OCI-LY7 (cell line): ENCODE measurements around the gene RFPL3. TPM values are rescaled to one million over a fixed set of nuclear protein-coding genes. Genes with fewer than 3 reads are reported as not detected.

Source experiments
- BruUV-seq: library from RNA; stranded (reverse); fragments of 400-500 nt; replicated peaks from 2 replicates; lab custom pipeline; 2021; lab: Mats Ljungman, UMichigan
- CTCF ChIA-PET: fragments of 300-600 bp; sonication (Branson Sonifier 250); formaldehyde crosslinking; loops from one replicate; lab custom pipeline; 2022; ENCODE audit warnings: antibody characterized with exemption; ENCODE audit not compliant: unreplicated experiment; lab: Charles Lee
- POLR2A ChIA-PET: fragments of 300-600 bp; sonication (Branson Sonifier 250); formaldehyde crosslinking; loops from one replicate; lab custom pipeline; 2022; ENCODE audit warnings: antibody characterized with exemption; lab: Charles Lee
- DNase-seq: peaks from one replicate; pipeline ENCODE4 v3.0.0-alpha.2; 2015; ENCODE audit warnings: low spot score
- H2AFZ ChIP-seq: fragments of 200-600 bp; sonication (generic), shearing (Covaris generic); 2 replicates; pipeline ENCODE4 v1.6.1; 2014; ENCODE audit warnings: mild to moderate bottlenecking, antibody characterized with exemption, low read length, moderate library complexity
- H3K27ac ChIP-seq: fragments of 200-600 bp; sonication (generic); 2 replicates; pipeline ENCODE4 v1.5.1; 2014; ENCODE audit warnings: mixed run types, low read depth, mild to moderate bottlenecking, moderate library complexity, low read length, inconsistent platforms; ENCODE audit not compliant: poor library complexity, severe bottlenecking
- H3K36me3 ChIP-seq: fragments of 200-600 bp; sonication (generic); 2 replicates; pipeline ENCODE4 v1.6.1; 2014; ENCODE audit warnings: mild to moderate bottlenecking, antibody characterized with exemption, low read length, moderate library complexity, mixed read lengths; ENCODE audit not compliant: insufficient read depth
- H3K4me1 ChIP-seq: fragments of 200-600 bp; sonication (generic); 2 replicates; pipeline ENCODE4 v1.5.1; 2014; ENCODE audit warnings: mild to moderate bottlenecking, low read length; ENCODE audit not compliant: insufficient read depth, poor library complexity, severe bottlenecking
- H3K4me2 ChIP-seq: fragments of 200-600 bp; sonication (generic); 2 replicates; pipeline ENCODE4 v1.6.1; 2014; ENCODE audit warnings: mild to moderate bottlenecking, low read length
- H3K4me3 ChIP-seq: fragments of 200-600 bp; sonication (generic); 2 replicates; pipeline ENCODE4 v1.5.1; 2014; ENCODE audit warnings: mild to moderate bottlenecking, low read depth, low read length; ENCODE audit not compliant: poor library complexity, severe bottlenecking
- H3K79me2 ChIP-seq: fragments of 200-600 bp; sonication (generic); 2 replicates; pipeline ENCODE4 v1.6.1; 2016; ENCODE audit warnings: low read depth, mild to moderate bottlenecking, low read length, moderate library complexity, mixed read lengths; ENCODE audit not compliant: insufficient read depth
- H3K9me2 ChIP-seq: fragments of 200-600 bp; sonication (generic); 2 replicates; pipeline ENCODE4 v1.6.1; 2016; ENCODE audit warnings: mild to moderate bottlenecking, low read length, mixed read lengths; ENCODE audit not compliant: insufficient read depth
- H3K9me3 ChIP-seq: fragments of 200-600 bp; sonication (generic); 2 replicates; pipeline ENCODE4 v1.6.1; 2014; ENCODE audit warnings: mild to moderate bottlenecking, mixed run types, low read length, mixed read lengths
- H4K20me1 ChIP-seq: fragments of 200-600 bp; sonication (generic); 2 replicates; pipeline ENCODE4 v1.6.1; 2014; ENCODE audit warnings: mild to moderate bottlenecking, antibody characterized with exemption, low read length, moderate library complexity, mixed read lengths; ENCODE audit not compliant: insufficient read depth
- CTCF ChIP-seq: fragments of 200-600 bp; sonication (generic); conservative IDR thresholded peaks from 2 replicates; pipeline ENCODE4 v1.5.1; 2014; ENCODE audit warnings: mild to moderate bottlenecking, antibody characterized with exemption, low read length, moderate library complexity, mixed read lengths
- EZH2phosphoT487 ChIP-seq: fragments of 200-600 bp; sonication (generic); IDR thresholded peaks from 2 replicates; pipeline ENCODE4 v1.6.1; 2018; ENCODE audit warnings: low read depth, borderline replicate concordance, mild to moderate bottlenecking, mixed run types, antibody characterized with exemption, low read length, moderate library complexity, mixed read lengths
- intact Hi-C: fragments of 100-400 bp; cut with micrococcal nuclease; formaldehyde crosslinking; loops from one replicate; pipeline ENCODE4 v1.10.0; 2022; ENCODE audit not compliant: unreplicated experiment
- total RNA-seq, 2 experiments: library from RNA; depleted of rRNA in 1 of 2; stranded (reverse); fragments of >200 nt in 1 of 2; shearing (Covaris generic) in 1 of 2; gene quantifications; 2 replicates each; pipeline ENCODE4 v1.2.3, GENCODE V29; 2014 to 2022

The RFPL3 gene
- total RNA-seq, 2 experiments from 2014 or later = not detected

DNA sequence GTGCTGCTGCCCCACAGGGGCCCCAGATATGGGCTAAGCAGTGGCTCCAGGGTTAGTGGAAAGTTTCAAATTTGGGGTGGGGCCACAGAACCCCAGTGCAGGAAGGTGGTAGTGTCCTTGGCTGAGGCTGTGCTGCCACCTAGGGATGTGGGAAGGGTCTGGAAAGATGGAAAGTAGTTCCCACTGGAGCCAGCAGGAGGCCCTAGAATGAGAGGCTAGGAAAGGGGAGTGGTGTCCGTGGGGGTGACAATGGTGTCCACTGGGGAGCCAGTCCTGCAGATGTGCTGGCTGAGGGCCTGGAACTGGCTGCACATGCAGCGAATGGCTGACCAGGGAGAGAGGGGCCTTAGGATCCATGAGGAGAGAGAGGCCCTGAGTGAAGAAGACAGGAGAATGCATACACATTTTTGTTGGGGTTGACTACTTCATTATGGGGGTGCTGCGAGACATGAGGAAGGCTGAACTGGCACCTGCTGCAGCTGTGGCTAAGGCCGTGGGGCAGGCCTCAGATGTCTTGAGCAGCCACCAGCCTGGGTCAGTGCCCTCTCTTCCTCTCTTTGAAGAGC, 21.1 kb downstream of the RFPL3 start:
- BruUV-seq = no TSS peak
- no peak overlapping the region for H3K4me3 ChIP-seq
- ChIA-PET CTCF (no interaction called here), POLR2A (interaction anchor here (0.6 kb wide), 2 partner anchors 12 to 1265 kb away, joined by 3 to 4 read pairs; no protein-coding TSS in a partner anchor)
- no peaks in the 10 kb centered on the region for H4K20me1 ChIP-seq
- TF ChIP-seq CTCF (peak; percentile 65), EZH2phosphoT487 (no peak)
- H3K9me2 ChIP-seq = no peaks in the 10 kb centered on the region
- H2AFZ ChIP-seq = no peak overlapping the region
- DNase-seq = peak; percentile 10
- intact Hi-C loops = no loop called here
- no peaks in the 10 kb centered on the region for H3K79me2 ChIP-seq
- H3K4me1 ChIP-seq = no peaks in the 10 kb centered on the region
- no peaks in the 10 kb centered on the region for H3K36me3 ChIP-seq
- H3K27ac ChIP-seq = no peak overlapping the region
- no peaks in the 10 kb centered on the region for H3K9me3 ChIP-seq
- no peak overlapping the region for H3K4me2 ChIP-seq

GRCh38 chr22:32380991-32381390, 23.3 kb downstream of the RFPL3 start:
- Histone ChIP-seq H3K9me2 (no peaks in the 10 kb centered on the region), H3K4me1 (no peaks in the 10 kb centered on the region), H4K20me1 (no peaks in the 10 kb centered on the region), H3K36me3 (peaks cover 5% of the 10 kb centered on the region; the same call in 1 of the 2 replicates), H3K4me3 (no peak overlapping the region), H3K27ac (no peak overlapping the region), H3K9me3 (no peaks in the 10 kb centered on the region), H3K4me2 (no peak overlapping the region), H3K79me2 (no peaks in the 10 kb centered on the region), H2AFZ (no peak overlapping the region)
- no TSS peak for BruUV-seq
- no peak for TF ChIP-seq EZH2phosphoT487
- TF ChIP-seq CTCF = no peak
- intact Hi-C loops = no loop called here
- ChIA-PET POLR2A (no interaction called here), CTCF (no interaction called here)
- DNase-seq = no peak

- no peak overlapping the region for H3K4me3 ChIP-seq
- H3K27ac ChIP-seq = no peak overlapping the region
- BruUV-seq = no TSS peak
- TF ChIP-seq CTCF = no peak
- TF ChIP-seq EZH2phosphoT487 = no peak
- no peaks in the 10 kb centered on the region for H3K9me2 ChIP-seq
- intact Hi-C loops = no loop called here
- peaks cover 42% of the 10 kb centered on the region; the same call in 1 of the 2 replicates for H3K36me3 ChIP-seq
- no peaks in the 10 kb centered on the region for H3K4me1 ChIP-seq
- no peak overlapping the region for H2AFZ ChIP-seq
- POLR2A ChIA-PET = no interaction called here
- no peaks in the 10 kb centered on the region for H3K9me3 ChIP-seq
- no peak overlapping the region for H3K4me2 ChIP-seq
- H4K20me1 ChIP-seq = no peaks in the 10 kb centered on the region
- no peaks in the 10 kb centered on the region for H3K79me2 ChIP-seq
- no peak for DNase-seq
- CTCF ChIA-PET = no interaction called here
Observed at GRCh38 chr22:32385681-32386080, 28.0 kb downstream of the RFPL3 start.
